NCI-H526 treated with DMSO at 0.1 percent for 48 hours (cell line): Measurements from ENCODE around the gene TFEB.

Source experiments
- DNase-seq: peaks from one replicate; lab custom pipeline; 2025; lab: John Stamatoyannopoulos, UW

Gene TFEB

GRCh38 chr6:41638002-41638934 lies 97.1 kb downstream of the TFEB start, which contains the start of gene MDFI:
TSS of gene MDFI (plus strand) at chr6:41638468. CDS start at chr6:41638750, 282 bp downstream.
- DNase-seq: no peak

GRCh38 chr6:41637194-41638001 lies 98.0 kb downstream of the TFEB start:
- DNase-seq: no peak

GRCh38 chr6:41636833-41637193 lies 98.6 kb downstream of the TFEB start:
- DNase-seq: no peak

GRCh38 chr6:41635365-41635764 lies 100.0 kb downstream of the TFEB start:
- DNase-seq: no peak

DNA sequence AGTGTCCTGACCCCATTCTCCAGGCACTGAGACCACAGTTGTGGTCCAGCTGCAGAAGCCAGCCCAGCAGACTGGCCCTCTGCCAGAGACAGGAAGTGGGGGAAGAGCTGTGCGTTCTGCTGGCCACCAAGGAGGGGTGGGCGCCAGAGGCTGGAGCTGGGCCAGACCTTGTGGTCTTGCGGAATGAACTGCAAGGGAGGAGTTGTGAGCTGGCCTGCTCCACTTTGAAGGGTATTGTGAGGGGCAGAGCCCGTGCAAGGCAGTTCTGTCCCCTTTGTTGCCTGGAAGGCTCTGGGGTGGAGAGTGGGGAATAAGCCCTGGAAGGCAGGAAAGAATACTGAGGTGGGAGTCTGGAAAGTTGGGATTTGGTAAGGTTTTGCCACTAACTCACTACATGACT lies 100.8 kb downstream of the TFEB start:
- no peak for DNase-seq
